ENCODE results near the gene DVL2. TPM values are rescaled to one million over a fixed set of nuclear protein-coding genes. Genes with fewer than 3 reads are reported as not detected.

The DVL2 gene
- total and polyA plus RNA-seq, 2 of the 13 experiments (the other 11 are each of a cell fraction or from before 2014, with no cell fraction given): 5.7 to 38.2 TPM

- no peak for TF ChIP-seq ZBTB40 (IDR thresholded peaks at IDR 0.05)
- peak; percentile 42; the same call in 1 of the 2 replicates for TF ChIP-seq ZBTB40 (CRISPR knock-in tag; IDR thresholded peaks at IDR 0.05)
- no peak for TF ChIP-seq RFXANK (CRISPR knock-in tag; IDR thresholded peaks at IDR 0.05)
- no peak for TF ChIP-seq ZNF619 (CRISPR knock-in tag; IDR thresholded peaks at IDR 0.05)
- no peak for TF ChIP-seq ZNF569 (CRISPR knock-in tag; IDR thresholded peaks at IDR 0.05; ENCODE audit: borderline replicate concordance)
- TF ChIP-seq ZNF770 (CRISPR knock-in tag; IDR thresholded peaks at IDR 0.05): peak; percentile 99
- no peak for TF ChIP-seq EED (CRISPR knock-in tag; IDR thresholded peaks at IDR 0.05)
- peak; percentile 54; the same call in 1 of the 2 replicates for TF ChIP-seq HOXA5 (CRISPR knock-in tag; IDR thresholded peaks at IDR 0.05)
- TF ChIP-seq MXD4 (CRISPR knock-in tag; IDR thresholded peaks at IDR 0.05): peak; percentile 79; the same call in 1 of the 2 replicates
- peak; percentile 32; the same call in 1 of the 2 replicates for TF ChIP-seq ZNF230 (CRISPR knock-in tag; IDR thresholded peaks at IDR 0.05)
- TF ChIP-seq ZNF496 (CRISPR knock-in tag; IDR thresholded peaks at IDR 0.05; ENCODE audit: insufficient replicate concordance): no peak
- no peak for TF ChIP-seq TRAFD1 (CRISPR knock-in tag; IDR thresholded peaks at IDR 0.05; ENCODE audit: borderline replicate concordance)
- TF ChIP-seq HIC2 (CRISPR knock-in tag; IDR thresholded peaks at IDR 0.05; ENCODE audit: low read depth): peak; percentile 95
Measured at GRCh38 chr17:7179317-7180254, 54.7 kb downstream of the DVL2 start, which contains the start of gene ASGR1 (continued).

All from HepG2 (cell line).